Muscle of back (tissue), 11 donors: Measurements from ENCODE around the gene ALPK3. TPM values are rescaled to one million over a fixed set of nuclear protein-coding genes. Genes with fewer than 3 reads are reported as not detected.

ENCODE experiments used
- DNase-seq, 3 donors: peaks; one replicate each; pipeline versions ENCODE4 v3.0.0 to v3.0.0-alpha.2; 2013
- polyA plus RNA-seq, 10 donors: library from polyadenylated mRNA; unstranded; fragments of 120-200 nt; gene quantifications; one replicate each; pipeline ENCODE4 v1.2.1, GENCODE V29; 2013; ENCODE audit not compliant: insufficient read length in 10 of 10

The ALPK3 gene
- polyA plus RNA-seq, 10 donors, result 44.0 to 99.6 (median 79.3) TPM

- DNase-seq, result no peak
Observed at GRCh38 chr15:84889313-84889990, 72.3 kb downstream of the ALPK3 start.

GRCh38 chr15:84889991-84890669 lies 73.0 kb downstream of the ALPK3 start:
- DNase-seq, result no peak

- no peak for DNase-seq
Observed at GRCh38 chr15:84890670-84891162, 73.6 kb downstream of the ALPK3 start.

- no peak for DNase-seq
Observed at GRCh38 chr15:84891339-84891738, 74.2 kb downstream of the ALPK3 start.

GRCh38 chr15:84892786-84893307 lies 75.7 kb downstream of the ALPK3 start:
- DNase-seq, result no peak

- DNase-seq, result no peak
Observed at GRCh38 chr15:84893607-84894006, 76.5 kb downstream of the ALPK3 start.

GRCh38 chr15:84894736-84895425 lies 77.7 kb downstream of the ALPK3 start:
- no peak for DNase-seq

GRCh38 chr15:84898761-84899160 lies 81.6 kb downstream of the ALPK3 start:
- no peak for DNase-seq

GRCh38 chr15:84899750-84900149 lies 82.6 kb downstream of the ALPK3 start:
- no peak for DNase-seq

- no peak for DNase-seq
Observed at GRCh38 chr15:84901540-84901939, 84.4 kb downstream of the ALPK3 start.

- DNase-seq, result no peak
Observed at GRCh38 chr15:84903751-84904150, 86.6 kb downstream of the ALPK3 start.

- DNase-seq, result peak; percentile 36 to 79 (median 71)
Observed at GRCh38 chr15:84904419-84904818, 87.3 kb downstream of the ALPK3 start.

- no peak for DNase-seq
Observed at GRCh38 chr15:84905016-84905916, 88.1 kb downstream of the ALPK3 start.

- DNase-seq, result no peak
Observed at GRCh38 chr15:84907731-84908130, 90.6 kb downstream of the ALPK3 start.

GRCh38 chr15:84908564-84908963 lies 91.4 kb downstream of the ALPK3 start:
- DNase-seq, result no peak

- DNase-seq, result no peak
Observed at GRCh38 chr15:84909029-84909428, 91.9 kb downstream of the ALPK3 start.

GRCh38 chr15:84909782-84910181 lies 92.6 kb downstream of the ALPK3 start:
- no peak for DNase-seq

- no peak for DNase-seq
Observed at GRCh38 chr15:84910928-84911623, 93.9 kb downstream of the ALPK3 start.

- peak; percentile 92 to 96 (median 92) for DNase-seq
Observed at GRCh38 chr15:84911879-84912660, 94.9 kb downstream of the ALPK3 start.

- no peak for DNase-seq
Observed at GRCh38 chr15:84913360-84913723, 96.2 kb downstream of the ALPK3 start.
